ENCODE data around the gene SUSD3. TPM values are rescaled to one million over a fixed set of nuclear protein-coding genes. Genes with fewer than 3 reads are reported as not detected.

Gene SUSD3
- total and polyA plus RNA-seq, 2 of the 8 experiments (the other 6 are each of a cell fraction or from before 2014, with no cell fraction given), result 5.5 to 35.4 TPM

DNA sequence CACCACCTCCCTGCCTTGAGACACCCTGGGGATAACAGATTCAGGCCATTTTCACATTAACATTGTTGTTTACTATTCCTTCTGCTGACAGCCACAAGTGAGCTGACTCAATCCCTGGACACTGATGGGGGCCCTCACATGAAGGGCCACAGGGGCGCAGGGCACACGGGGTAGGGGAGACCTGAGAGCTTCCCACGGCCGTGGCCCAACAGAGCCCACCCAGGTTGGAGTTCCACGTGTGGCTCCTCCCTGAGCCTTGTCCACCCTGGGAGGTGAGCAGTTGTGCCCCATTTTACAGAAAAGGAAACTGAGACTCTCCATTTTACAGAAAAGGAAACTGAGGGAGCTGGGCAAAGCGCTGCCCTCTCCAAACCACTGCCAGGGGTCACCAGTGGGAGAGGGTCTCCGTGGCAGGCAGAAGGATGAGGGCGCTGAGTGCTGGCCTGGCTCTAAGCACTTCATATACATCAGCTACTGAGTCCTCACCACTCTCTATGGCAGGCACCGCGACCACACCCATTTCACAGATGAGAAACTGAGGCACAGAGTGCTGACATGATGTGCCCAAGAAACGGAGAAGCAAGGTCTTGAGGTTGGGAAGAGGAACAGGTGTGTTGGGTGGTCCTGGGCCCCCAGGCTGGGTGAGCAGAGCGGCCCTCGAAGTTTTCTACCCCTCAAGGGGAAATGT, 73.2 kb downstream of the SUSD3 start (continued):
- TF ChIP-seq, protein P1, sequence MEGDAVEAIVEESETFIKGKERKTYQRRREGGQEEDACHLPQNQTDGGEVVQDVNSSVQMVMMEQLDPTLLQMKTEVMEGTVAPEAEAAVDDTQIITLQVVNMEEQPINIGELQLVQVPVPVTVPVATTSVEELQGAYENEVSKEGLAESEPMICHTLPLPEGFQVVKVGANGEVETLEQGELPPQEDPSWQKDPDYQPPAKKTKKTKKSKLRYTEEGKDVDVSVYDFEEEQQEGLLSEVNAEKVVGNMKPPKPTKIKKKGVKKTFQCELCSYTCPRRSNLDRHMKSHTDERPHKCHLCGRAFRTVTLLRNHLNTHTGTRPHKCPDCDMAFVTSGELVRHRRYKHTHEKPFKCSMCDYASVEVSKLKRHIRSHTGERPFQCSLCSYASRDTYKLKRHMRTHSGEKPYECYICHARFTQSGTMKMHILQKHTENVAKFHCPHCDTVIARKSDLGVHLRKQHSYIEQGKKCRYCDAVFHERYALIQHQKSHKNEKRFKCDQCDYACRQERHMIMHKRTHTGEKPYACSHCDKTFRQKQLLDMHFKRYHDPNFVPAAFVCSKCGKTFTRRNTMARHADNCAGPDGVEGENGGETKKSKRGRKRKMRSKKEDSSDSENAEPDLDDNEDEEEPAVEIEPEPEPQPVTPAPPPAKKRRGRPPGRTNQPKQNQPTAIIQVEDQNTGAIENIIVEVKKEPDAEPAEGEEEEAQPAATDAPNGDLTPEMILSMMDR (IDR thresholded peaks at IDR 0.05; ENCODE audit: control extremely low read depth in 1 of 3, insufficient read depth in 1 of 3, low read depth in 1 of 3, low read length in 3 of 3), result no peak
- TF ChIP-seq CHD1 (IDR thresholded peaks at IDR 0.05; ENCODE audit: low read depth, low read length) (no peak), JUN (IDR thresholded peaks at IDR 0.05; ENCODE audit: low read depth, low read length) (no peak), EZH2 (IDR thresholded peaks at IDR 0.05; ENCODE audit: low read depth, low read length, severe bottlenecking) (no peak)

Data from H1 (cell line).